C4-2B (cell line): Measurements from ENCODE around the gene PITX2.

ENCODE experiments used
- ZFX ChIP-seq: fragments of 450-650 bp; IDR thresholded peaks from 2 replicates; pipeline ENCODE4 v1.6.1; 2017
- TF ChIP-seq, protein P1 (sequence below): fragments of 450-650 bp; conservative IDR thresholded peaks from 2 replicates; pipeline ENCODE4 v1.5.1; 2017; ENCODE audit warnings: mild to moderate bottlenecking

DNA sequence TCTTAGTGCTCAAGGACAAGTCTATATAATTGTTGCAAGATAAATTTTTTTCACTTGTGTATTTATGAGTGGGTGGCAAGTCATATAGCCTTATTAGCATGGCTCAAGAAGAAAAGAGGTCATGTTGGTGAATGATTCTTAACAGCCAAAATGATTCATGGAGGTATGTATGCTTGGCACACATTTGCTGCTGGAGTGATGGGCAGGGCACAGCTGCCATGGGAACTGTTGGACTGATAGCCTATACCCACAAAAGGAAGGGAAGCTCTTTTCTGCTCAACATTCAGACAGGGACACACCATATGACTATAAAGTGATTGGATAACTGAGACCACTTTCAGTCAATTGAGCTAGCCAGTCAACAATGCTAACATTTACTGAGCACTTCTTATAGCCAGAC is 46.8 kb upstream of the PITX2 start:
- TF ChIP-seq, protein P1, sequence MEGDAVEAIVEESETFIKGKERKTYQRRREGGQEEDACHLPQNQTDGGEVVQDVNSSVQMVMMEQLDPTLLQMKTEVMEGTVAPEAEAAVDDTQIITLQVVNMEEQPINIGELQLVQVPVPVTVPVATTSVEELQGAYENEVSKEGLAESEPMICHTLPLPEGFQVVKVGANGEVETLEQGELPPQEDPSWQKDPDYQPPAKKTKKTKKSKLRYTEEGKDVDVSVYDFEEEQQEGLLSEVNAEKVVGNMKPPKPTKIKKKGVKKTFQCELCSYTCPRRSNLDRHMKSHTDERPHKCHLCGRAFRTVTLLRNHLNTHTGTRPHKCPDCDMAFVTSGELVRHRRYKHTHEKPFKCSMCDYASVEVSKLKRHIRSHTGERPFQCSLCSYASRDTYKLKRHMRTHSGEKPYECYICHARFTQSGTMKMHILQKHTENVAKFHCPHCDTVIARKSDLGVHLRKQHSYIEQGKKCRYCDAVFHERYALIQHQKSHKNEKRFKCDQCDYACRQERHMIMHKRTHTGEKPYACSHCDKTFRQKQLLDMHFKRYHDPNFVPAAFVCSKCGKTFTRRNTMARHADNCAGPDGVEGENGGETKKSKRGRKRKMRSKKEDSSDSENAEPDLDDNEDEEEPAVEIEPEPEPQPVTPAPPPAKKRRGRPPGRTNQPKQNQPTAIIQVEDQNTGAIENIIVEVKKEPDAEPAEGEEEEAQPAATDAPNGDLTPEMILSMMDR: no peak
- TF ChIP-seq ZFX: no peak
